ENCODE measurements around the gene DAP. TPM values are rescaled to one million over a fixed set of nuclear protein-coding genes. Genes with fewer than 3 reads are reported as not detected.

DAP gene
- total RNA-seq, 1 donor from 2014 or later, result 74.4 TPM

DNA sequence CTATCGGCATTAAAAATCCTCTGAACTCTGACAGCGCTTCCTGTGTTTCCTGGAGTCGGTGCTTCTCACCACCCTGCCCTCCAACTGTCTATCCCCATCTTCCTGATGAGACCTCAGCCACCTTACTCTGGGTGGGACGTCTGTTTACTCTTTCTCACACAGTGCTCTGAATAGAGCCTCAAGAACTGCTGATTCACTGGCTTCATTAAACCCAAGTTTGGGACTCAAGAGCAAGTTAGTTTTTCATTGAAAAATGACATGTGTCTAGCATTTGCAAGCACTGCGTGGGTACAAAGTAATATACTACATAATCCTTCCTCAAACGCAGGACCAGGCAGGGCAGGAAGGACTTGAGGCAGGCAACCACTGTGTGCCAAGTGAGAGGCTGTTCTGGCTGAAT, 49.5 kb downstream of the DAP start:
- no peak for DNase-seq (ENCODE audit: extremely low spot score in 2 of 2)
- H3K27ac ChIP-seq, result no peak overlapping the region
- H3K4me3 ChIP-seq, result no peak overlapping the region
- intact Hi-C loops (cut with DNase I), result no loop called here
- no peaks in the 10 kb centered on the region for H3K27me3 ChIP-seq
- H3K36me3 ChIP-seq, result no peaks in the 10 kb centered on the region
- TF ChIP-seq, protein P1, sequence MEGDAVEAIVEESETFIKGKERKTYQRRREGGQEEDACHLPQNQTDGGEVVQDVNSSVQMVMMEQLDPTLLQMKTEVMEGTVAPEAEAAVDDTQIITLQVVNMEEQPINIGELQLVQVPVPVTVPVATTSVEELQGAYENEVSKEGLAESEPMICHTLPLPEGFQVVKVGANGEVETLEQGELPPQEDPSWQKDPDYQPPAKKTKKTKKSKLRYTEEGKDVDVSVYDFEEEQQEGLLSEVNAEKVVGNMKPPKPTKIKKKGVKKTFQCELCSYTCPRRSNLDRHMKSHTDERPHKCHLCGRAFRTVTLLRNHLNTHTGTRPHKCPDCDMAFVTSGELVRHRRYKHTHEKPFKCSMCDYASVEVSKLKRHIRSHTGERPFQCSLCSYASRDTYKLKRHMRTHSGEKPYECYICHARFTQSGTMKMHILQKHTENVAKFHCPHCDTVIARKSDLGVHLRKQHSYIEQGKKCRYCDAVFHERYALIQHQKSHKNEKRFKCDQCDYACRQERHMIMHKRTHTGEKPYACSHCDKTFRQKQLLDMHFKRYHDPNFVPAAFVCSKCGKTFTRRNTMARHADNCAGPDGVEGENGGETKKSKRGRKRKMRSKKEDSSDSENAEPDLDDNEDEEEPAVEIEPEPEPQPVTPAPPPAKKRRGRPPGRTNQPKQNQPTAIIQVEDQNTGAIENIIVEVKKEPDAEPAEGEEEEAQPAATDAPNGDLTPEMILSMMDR (IDR thresholded peaks at IDR 0.05), result no peak
- no peaks in the 10 kb centered on the region for H3K9me3 ChIP-seq
- H3K4me1 ChIP-seq, result no peaks in the 10 kb centered on the region

DNA sequence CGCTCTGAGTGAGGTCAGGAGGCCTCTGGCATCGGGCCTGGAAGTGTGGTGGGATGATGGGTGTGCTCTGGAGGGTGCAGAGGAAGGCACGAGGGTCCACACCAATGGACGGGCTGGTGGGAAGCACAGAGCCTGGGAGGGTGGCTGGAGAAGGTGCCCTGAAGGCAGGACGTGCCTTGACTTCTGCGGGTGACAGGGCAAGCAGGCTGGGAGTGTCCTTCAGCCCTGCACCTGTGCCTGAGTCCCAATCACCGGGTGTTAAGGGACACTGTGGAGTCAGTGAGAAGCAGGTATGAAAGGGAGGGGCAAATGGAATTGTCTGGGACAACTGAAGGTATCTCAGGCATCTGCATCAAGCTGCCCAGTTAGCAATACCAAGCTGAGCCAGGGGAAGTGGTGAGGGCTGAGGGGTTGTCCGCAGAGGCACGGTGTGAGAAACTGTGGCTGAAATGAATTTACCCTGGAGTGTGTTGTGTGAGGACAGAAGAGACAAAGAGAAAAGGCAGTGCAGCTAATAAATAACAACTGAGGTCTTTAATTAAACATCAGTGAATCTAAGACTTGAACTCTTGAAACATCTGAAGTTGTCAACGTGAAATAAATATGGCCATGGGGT, 50.4 kb downstream of the DAP start:
- Histone ChIP-seq H3K36me3 (no peaks in the 10 kb centered on the region), H3K9me3 (no peaks in the 10 kb centered on the region), H3K4me3 (no peak overlapping the region), H3K4me1 (no peaks in the 10 kb centered on the region), H3K27me3 (no peaks in the 10 kb centered on the region), H3K27ac (no peak overlapping the region)
- TF ChIP-seq POLR2A (IDR thresholded peaks at IDR 0.05), result no peak
- no peak for TF ChIP-seq POLR2AphosphoS5 (IDR thresholded peaks at IDR 0.05; ENCODE audit: insufficient read depth in 1 of 2, low read depth in 1 of 2)
- TF ChIP-seq, protein P1 (IDR thresholded peaks at IDR 0.05), result no peak
- DNase-seq (ENCODE audit: extremely low spot score in 2 of 2), result no peak
- intact Hi-C loops (cut with DNase I), result no loop called here

- Histone ChIP-seq H3K4me1 (peaks cover 6% of the 10 kb centered on the region), H3K9me3 (no peaks in the 10 kb centered on the region), H3K36me3 (no peaks in the 10 kb centered on the region), H3K27me3 (no peaks in the 10 kb centered on the region), H3K27ac (no peak overlapping the region), H3K4me3 (no peak overlapping the region)
- intact Hi-C loops (cut with DNase I), result no loop called here
- TF ChIP-seq POLR2AphosphoS5 (IDR thresholded peaks at IDR 0.05; ENCODE audit: insufficient read depth in 1 of 2, low read depth in 1 of 2), result no peak
- TF ChIP-seq, protein P1 (IDR thresholded peaks at IDR 0.05), result no peak
- no peak for TF ChIP-seq POLR2A (IDR thresholded peaks at IDR 0.05)
- DNase-seq (ENCODE audit: extremely low spot score in 2 of 2), result no peak
These were observed 51.1 kb downstream of the DAP start for GRCh38 chr5:10709933-10710332.

- TF ChIP-seq, protein P1 (IDR thresholded peaks at IDR 0.05), result no peak
- TF ChIP-seq POLR2A (IDR thresholded peaks at IDR 0.05) (no peak), POLR2AphosphoS5 (IDR thresholded peaks at IDR 0.05; ENCODE audit: insufficient read depth in 1 of 2, low read depth in 1 of 2) (no peak)
- no peaks in the 10 kb centered on the region for H3K36me3 ChIP-seq
- no peaks in the 10 kb centered on the region for H3K27me3 ChIP-seq
- peaks cover 11% of the 10 kb centered on the region for H3K4me1 ChIP-seq
- no peaks in the 10 kb centered on the region for H3K9me3 ChIP-seq
- no peak for DNase-seq (ENCODE audit: extremely low spot score in 2 of 2)
- H3K27ac ChIP-seq, result no peak overlapping the region
- H3K4me3 ChIP-seq, result no peak overlapping the region
- intact Hi-C loops (cut with DNase I), result no loop called here
These were observed 51.6 kb downstream of the DAP start for GRCh38 chr5:10709409-10709808.

DNA sequence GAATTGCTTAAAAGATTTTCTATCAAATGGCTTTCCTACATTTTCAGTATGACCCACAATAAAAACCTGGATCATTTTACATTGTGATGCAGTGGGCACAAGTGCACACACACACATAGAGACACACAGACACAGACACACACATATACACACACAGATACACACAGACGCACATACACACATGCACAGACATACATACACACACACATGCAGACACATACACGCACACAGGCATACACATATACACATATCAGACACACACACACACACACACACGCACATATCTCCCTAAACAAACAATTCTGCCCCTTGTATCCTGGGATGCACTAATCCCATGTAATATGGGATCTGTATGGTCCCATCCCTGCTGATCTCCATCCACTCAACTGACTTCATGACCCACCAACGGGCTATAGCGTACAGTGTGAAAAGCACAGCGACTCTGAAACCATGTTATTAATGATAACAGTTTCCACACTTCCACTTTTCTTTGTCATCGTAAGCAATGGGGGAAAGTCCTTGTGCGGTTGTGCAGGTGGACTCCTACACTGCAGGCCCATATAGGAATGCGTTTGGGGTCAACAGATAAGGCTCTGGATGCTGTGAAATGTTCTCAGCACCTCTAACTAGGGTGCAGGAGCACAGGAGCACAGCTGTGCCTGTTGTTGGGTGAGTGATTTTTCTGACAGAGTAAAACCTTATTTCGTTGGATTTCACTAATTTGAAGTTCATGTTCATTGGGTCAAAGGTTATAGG, 52.7 kb downstream of the DAP start:
- DNase-seq (ENCODE audit: extremely low spot score in 2 of 2), result no peak
- Histone ChIP-seq H3K36me3 (no peaks in the 10 kb centered on the region), H3K9me3 (no peaks in the 10 kb centered on the region), H3K4me1 (peaks cover 22% of the 10 kb centered on the region), H3K27me3 (no peaks in the 10 kb centered on the region), H3K4me3 (no peak overlapping the region), H3K27ac (no peak overlapping the region)
- intact Hi-C loops (cut with DNase I), result no loop called here
- TF ChIP-seq POLR2AphosphoS5 (IDR thresholded peaks at IDR 0.05; ENCODE audit: insufficient read depth in 1 of 2, low read depth in 1 of 2) (no peak), POLR2A (IDR thresholded peaks at IDR 0.05) (no peak)
- TF ChIP-seq, protein P1 (IDR thresholded peaks at IDR 0.05), result no peak
